Measurements from ENCODE around the gene HBG2. TPM values are rescaled to one million over a fixed set of nuclear protein-coding genes. Genes with fewer than 3 reads are reported as not detected.

The HBG2 gene
- total RNA-seq, 1 donor from 2014 or later, result not detected

DNA sequence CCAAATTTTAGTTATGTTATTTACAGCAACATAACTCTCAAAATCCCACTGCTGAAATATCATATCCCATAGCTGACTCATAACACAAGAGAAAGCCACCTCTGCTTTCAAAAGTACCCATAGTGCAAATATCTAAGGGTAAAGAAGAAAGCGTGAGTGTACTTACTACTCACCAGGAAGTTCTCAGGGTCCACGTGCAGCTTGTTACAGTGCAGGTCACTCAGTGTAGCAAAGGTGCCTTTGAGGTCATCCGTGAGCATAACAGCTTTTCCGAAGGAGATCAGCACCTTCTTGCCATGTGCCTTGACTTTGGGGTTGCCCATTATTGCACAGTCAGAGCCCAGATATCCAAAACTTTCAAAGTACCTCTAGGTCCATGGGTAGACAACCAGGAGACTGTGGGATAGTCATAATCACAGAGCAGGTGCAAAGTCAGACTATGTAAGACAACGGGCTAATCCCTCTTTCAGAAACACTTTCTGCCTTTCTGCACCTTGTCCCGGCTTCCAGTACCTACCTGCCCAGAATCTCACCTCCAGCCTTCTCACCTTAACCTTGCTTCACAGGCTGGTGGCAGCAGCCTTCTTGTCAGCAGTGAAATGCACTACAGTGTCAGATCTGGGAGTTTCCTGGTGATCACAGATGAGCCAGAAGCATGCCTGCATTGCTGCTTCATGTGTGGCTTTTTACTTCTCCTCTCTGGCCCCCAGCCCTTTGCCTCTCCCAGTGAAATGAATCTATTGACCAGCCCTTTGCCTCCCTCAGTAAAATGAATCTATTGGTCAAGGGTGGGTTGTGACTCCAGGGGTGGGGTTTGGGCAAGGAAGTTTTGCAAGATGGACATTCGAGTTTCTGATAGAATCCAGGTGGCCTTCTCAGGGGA is 11.4 kb downstream of the HBG2 start:
- Mint-ChIP-seq H3K9me3 (ENCODE audit: unreplicated experiment) (no peaks in the 10 kb centered on the region), H3K4me1 (ENCODE audit: low read depth, unreplicated experiment) (no peaks in the 10 kb centered on the region), H3K27ac (ENCODE audit: unreplicated experiment) (no peak overlapping the region), H3K4me3 (ENCODE audit: unreplicated experiment) (no peak overlapping the region), H3K27me3 (ENCODE audit: unreplicated experiment) (no peaks in the 10 kb centered on the region), H3K36me3 (ENCODE audit: unreplicated experiment) (no peaks in the 10 kb centered on the region)
- TF ChIP-seq, protein P1, sequence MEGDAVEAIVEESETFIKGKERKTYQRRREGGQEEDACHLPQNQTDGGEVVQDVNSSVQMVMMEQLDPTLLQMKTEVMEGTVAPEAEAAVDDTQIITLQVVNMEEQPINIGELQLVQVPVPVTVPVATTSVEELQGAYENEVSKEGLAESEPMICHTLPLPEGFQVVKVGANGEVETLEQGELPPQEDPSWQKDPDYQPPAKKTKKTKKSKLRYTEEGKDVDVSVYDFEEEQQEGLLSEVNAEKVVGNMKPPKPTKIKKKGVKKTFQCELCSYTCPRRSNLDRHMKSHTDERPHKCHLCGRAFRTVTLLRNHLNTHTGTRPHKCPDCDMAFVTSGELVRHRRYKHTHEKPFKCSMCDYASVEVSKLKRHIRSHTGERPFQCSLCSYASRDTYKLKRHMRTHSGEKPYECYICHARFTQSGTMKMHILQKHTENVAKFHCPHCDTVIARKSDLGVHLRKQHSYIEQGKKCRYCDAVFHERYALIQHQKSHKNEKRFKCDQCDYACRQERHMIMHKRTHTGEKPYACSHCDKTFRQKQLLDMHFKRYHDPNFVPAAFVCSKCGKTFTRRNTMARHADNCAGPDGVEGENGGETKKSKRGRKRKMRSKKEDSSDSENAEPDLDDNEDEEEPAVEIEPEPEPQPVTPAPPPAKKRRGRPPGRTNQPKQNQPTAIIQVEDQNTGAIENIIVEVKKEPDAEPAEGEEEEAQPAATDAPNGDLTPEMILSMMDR (IDR thresholded peaks at IDR 0.05; ENCODE audit: partially characterized antibody, unreplicated experiment), result no peak
- DNase-seq, result no peak

- no peak overlapping the region for H3K27ac Mint-ChIP-seq (ENCODE audit: unreplicated experiment)
- H3K9me3 Mint-ChIP-seq (ENCODE audit: unreplicated experiment), result no peaks in the 10 kb centered on the region
- no peaks in the 10 kb centered on the region for H3K27me3 Mint-ChIP-seq (ENCODE audit: unreplicated experiment)
- TF ChIP-seq, protein P1 (IDR thresholded peaks at IDR 0.05; ENCODE audit: partially characterized antibody, unreplicated experiment), result no peak
- DNase-seq, result no peak
- no peaks in the 10 kb centered on the region for H3K36me3 Mint-ChIP-seq (ENCODE audit: unreplicated experiment)
- no peak overlapping the region for H3K4me3 Mint-ChIP-seq (ENCODE audit: unreplicated experiment)
- no peaks in the 10 kb centered on the region for H3K4me1 Mint-ChIP-seq (ENCODE audit: low read depth, unreplicated experiment)
Measured at GRCh38 chr11:5242208-5242607, 12.4 kb downstream of the HBG2 start.

- TF ChIP-seq, protein P1 (IDR thresholded peaks at IDR 0.05; ENCODE audit: partially characterized antibody, unreplicated experiment), result no peak
- Mint-ChIP-seq H3K27me3 (ENCODE audit: unreplicated experiment) (no peaks in the 10 kb centered on the region), H3K36me3 (ENCODE audit: unreplicated experiment) (no peaks in the 10 kb centered on the region), H3K9me3 (ENCODE audit: unreplicated experiment) (no peaks in the 10 kb centered on the region), H3K4me3 (ENCODE audit: unreplicated experiment) (no peak overlapping the region), H3K4me1 (ENCODE audit: low read depth, unreplicated experiment) (no peaks in the 10 kb centered on the region), H3K27ac (ENCODE audit: unreplicated experiment) (no peak overlapping the region)
- DNase-seq, result no peak
Measured at GRCh38 chr11:5241458-5241857, 13.1 kb downstream of the HBG2 start.

- Mint-ChIP-seq H3K9me3 (ENCODE audit: unreplicated experiment) (no peaks in the 10 kb centered on the region), H3K4me3 (ENCODE audit: unreplicated experiment) (no peak overlapping the region), H3K4me1 (ENCODE audit: low read depth, unreplicated experiment) (no peaks in the 10 kb centered on the region), H3K36me3 (ENCODE audit: unreplicated experiment) (no peaks in the 10 kb centered on the region), H3K27me3 (ENCODE audit: unreplicated experiment) (no peaks in the 10 kb centered on the region), H3K27ac (ENCODE audit: unreplicated experiment) (no peak overlapping the region)
- TF ChIP-seq, protein P1 (IDR thresholded peaks at IDR 0.05; ENCODE audit: partially characterized antibody, unreplicated experiment), result no peak
- no peak for DNase-seq
Measured at GRCh38 chr11:5240458-5240857, 14.1 kb downstream of the HBG2 start.

DNA sequence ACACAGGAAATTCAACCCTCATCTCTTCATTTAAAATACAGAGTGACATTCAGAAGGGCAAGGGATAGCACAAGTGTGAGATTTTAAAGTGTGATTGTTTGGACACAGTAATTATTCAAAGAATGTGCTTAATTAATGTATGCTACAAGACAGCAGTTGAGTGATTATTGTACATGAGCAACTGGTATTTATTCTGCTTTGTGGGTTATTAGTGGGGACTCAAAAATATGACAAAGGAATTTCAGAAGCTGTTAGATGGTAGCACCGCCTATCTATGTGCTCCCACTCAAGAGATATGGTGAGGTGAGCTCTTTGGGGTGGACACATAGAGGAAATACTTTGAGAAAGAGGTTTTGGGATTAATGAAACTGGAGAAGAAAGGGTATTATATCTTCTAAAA is 14.5 kb downstream of the HBG2 start:
- H3K4me1 Mint-ChIP-seq (ENCODE audit: low read depth, unreplicated experiment), result no peaks in the 10 kb centered on the region
- H3K36me3 Mint-ChIP-seq (ENCODE audit: unreplicated experiment), result no peaks in the 10 kb centered on the region
- TF ChIP-seq, protein P1 (IDR thresholded peaks at IDR 0.05; ENCODE audit: partially characterized antibody, unreplicated experiment), result no peak
- H3K27ac Mint-ChIP-seq (ENCODE audit: unreplicated experiment), result no peak overlapping the region
- H3K9me3 Mint-ChIP-seq (ENCODE audit: unreplicated experiment), result no peaks in the 10 kb centered on the region
- H3K27me3 Mint-ChIP-seq (ENCODE audit: unreplicated experiment), result no peaks in the 10 kb centered on the region
- no peak overlapping the region for H3K4me3 Mint-ChIP-seq (ENCODE audit: unreplicated experiment)
- no peak for DNase-seq

Data from glutamatergic neuron (in vitro differentiated cells).